Psoas muscle (tissue), 8 donors: ENCODE data around the gene PRKCH. TPM values are rescaled to one million over a fixed set of nuclear protein-coding genes. Genes with fewer than 3 reads are reported as not detected.
A peak's percentile ranks its signal among the peaks of the same experiment; 100 is the strongest.

ENCODE experiments used
- ATAC-seq, 4 donors: fragments of 200-7000 bp; cut with Tn5 transposase; one replicate each; pipeline ENCODE4 v1.9.1; 2020; ENCODE audit warnings: moderate library complexity in 3 of 4, mild to moderate bottlenecking in 2 of 4
- DNase-seq, 2 donors: peaks; one replicate each; pipeline ENCODE4 v3.0.0-alpha.2; 2020
- H3K27ac ChIP-seq: fragments of 200-600 bp; one replicate; pipeline ENCODE4 v1.8.0; 2022
- H3K27me3 ChIP-seq, 3 donors: fragments of 200-600 bp in 1 of 3; one replicate each; pipeline versions ENCODE4 v1.6.1 to v1.8.0; 2013 to 2022; ENCODE audit warnings: low read length in 2 of 3, mild to moderate bottlenecking in 2 of 3, moderate library complexity in 1 of 3; ENCODE audit not compliant: insufficient read depth in 3 of 3
- H3K36me3 ChIP-seq, 2 donors: fragments of 200-600 bp in 1 of 2; one replicate each; pipeline versions ENCODE4 v1.6.1 to v1.8.0; 2013 to 2022; ENCODE audit warnings: low read depth in 1 of 2, mild to moderate bottlenecking in 1 of 2, moderate library complexity in 1 of 2; ENCODE audit not compliant: insufficient read depth in 1 of 2
- H3K4me1 ChIP-seq: fragments of 200-600 bp; one replicate; pipeline ENCODE4 v1.8.0; 2022
- H3K4me3 ChIP-seq: fragments of 200-600 bp; one replicate; pipeline ENCODE4 v1.8.0; 2022; ENCODE audit warnings: mild to moderate bottlenecking
- H3K9me3 ChIP-seq: fragments of 200-600 bp; one replicate; pipeline ENCODE4 v1.8.0; 2022
- CTCF ChIP-seq: fragments of 200-600 bp; IDR thresholded peaks from one replicate; pipeline ENCODE4 v1.8.0; 2022; ENCODE audit warnings: antibody characterized with exemption
- WGBS, 3 donors: extraction: QIAGEN DNeasy Blood & Tissue Kit; methylation state at CpG; one replicate each; pipeline versions ENCODE4 v1.1.6 to v1.1.7; 2013; 5-methylcytosine and 5-hydroxymethylcytosine counted together
- intact Hi-C, 2 donors: fragments of 100-400 bp; cut with DNase I; formaldehyde crosslinking; loops; one replicate each; pipeline versions ENCODE4 v1.11.0 to v1.14.2; 2022
- polyA plus RNA-seq, 3 donors: library from polyadenylated mRNA; stranded (reverse); fragments of 200-250 nt; gene quantifications; one replicate each; pipeline ENCODE4 v1.2.3, GENCODE V29; 2013
- total RNA-seq, 4 donors: library from RNA; stranded (reverse); fragmentation: NEBNext Ultra II Directional in 2 of 4; extraction: Animal tissue kit (Norgen Biotek cat#: 25700) in 2 of 4; gene quantifications; one replicate each; pipeline versions ENCODE4 v1.2.1 to v1.2.4, GENCODE V29; 2021 to 2023
- donor health status: healthy with polysubstance abuse.
- donor health status: DM: no; HTN: no; CAD: no; lungs with moderate emphysema.
- donor health status: Bipolar disorder and iron deficiency.
- donor health status: healthy.
- donor health status: DM: yes; HTN: yes; CAD: no.
- donor health status: DM: no; HTN: no; CAD: no.
- donor health status: DM: no; HTN: no; CAD: no.
- donor health status: DM: yes; HTN: yes; CAD: no.

PRKCH gene
- total and polyA plus RNA-seq, 7 donors: 5.9 to 17.9 (median 11.1) TPM

DNA sequence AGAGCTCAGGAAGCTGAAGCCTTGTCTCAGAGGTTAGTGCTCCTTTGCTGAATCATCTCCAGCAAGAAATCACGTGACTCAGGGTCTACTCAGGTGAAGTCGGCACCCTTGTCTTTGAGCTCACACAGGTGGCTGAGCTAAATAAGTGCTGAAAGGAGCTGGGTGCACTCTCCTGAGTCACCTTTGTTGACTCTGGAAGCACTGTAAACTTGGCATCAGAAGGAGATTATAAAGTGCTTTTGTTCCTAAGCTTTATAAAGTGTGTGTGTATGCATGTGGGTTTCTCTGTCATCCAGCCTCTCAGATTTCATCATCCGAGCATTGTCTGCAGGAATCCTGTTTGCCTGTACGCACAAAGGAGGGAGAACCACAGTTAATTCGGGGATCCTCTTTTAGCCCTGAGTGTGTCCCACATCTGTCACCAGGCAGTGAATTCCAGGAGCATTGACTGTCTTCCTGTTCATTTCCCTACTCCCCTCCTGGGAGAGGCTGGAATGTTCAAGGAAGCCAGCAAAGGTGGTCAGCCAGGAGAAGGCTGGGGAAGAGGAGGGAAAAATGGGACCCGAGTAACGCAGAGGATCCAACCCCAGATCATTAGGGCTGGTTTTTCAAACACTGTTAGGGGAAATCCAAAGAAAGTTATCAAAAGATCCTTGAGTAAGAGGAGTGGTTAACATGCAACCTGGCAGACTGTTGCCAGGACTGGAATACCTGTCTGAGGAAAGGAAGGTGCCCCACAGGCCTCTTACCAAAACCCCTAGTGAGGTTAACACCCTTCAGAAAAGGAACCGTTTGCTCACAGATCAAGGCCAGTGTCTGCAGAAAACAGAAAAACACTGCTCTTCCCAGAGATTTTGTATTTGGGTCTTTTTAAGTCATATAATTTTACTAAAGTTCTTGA lies 216.4 kb downstream of the PRKCH start:
- DNase-seq (no peak), ATAC-seq (peak; percentile 75 to 87 (median 84))
- intact Hi-C loops: no loop called here
- Histone ChIP-seq H3K27me3 (no peaks in the 10 kb centered on the region), H3K27ac (peak overlapping the region; percentile 2), H3K4me3 (no peak overlapping the region), H3K4me1 (peaks cover 16% of the 10 kb centered on the region), H3K36me3 (no peaks in the 10 kb centered on the region), H3K9me3 (no peaks in the 10 kb centered on the region)
- TF ChIP-seq CTCF: no peak
- 53 to 56% (median 54%) methylated on average over 8 of the region's 8 CpGs for WGBS, 3 donors

DNA sequence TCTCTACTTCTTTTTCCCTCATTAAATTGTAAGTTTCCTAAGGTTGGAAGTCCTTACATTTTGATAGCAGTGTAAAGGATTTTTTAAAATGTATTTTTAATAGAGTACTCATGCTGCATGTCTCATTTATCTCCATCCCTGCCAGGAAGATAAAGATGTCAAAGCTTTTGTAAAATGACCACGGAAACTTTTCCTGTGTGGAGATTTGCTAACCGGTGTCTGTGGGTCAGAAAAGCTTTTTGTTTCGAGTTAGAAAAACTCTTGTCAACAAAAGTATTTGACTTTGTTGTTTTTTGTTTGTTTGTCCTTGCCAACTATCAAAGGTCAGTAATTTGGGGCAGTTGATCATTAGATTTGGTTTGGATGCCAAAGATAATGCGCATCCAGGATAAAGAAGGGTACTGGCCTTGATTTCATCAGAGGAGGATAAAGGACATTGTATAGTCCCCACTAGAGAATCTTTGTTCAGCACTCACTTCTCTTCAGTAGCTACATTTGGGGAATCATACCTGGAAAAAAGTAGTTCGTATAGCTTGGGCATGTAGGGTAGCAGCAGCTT lies 217.2 kb downstream of the PRKCH start:
- ATAC-seq: no peak
- DNase-seq: no peak
- TF ChIP-seq CTCF: no peak
- H3K27ac ChIP-seq: peak overlapping the region; percentile 2
- H3K4me3 ChIP-seq: no peak overlapping the region
- 77 to 85% (median 84%) methylated on average over 5 of the region's 5 CpGs for WGBS, 3 donors
- intact Hi-C loops: no loop called here
- H3K27me3 ChIP-seq: no peaks in the 10 kb centered on the region
- no peaks in the 10 kb centered on the region for H3K9me3 ChIP-seq
- H3K36me3 ChIP-seq: no peaks in the 10 kb centered on the region
- H3K4me1 ChIP-seq: peaks cover 23% of the 10 kb centered on the region

DNA sequence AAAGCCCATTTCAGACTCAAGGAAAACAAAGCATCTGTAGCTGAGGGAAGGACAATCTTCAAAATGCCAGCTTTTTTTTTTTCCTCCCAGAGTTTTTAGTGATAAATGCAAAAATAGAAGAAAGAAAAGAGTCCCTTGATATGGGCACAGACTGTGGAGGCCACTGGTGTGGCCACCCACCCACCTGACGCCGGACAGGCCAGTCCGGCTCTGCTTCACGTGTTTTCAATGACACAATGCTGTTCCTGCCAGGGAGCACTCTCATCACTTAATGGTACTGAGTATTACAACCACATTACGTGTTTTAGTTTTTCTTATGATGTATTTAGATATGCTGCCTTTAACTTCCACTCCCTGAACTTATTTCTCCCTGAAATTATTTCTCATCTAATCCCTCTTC lies 218.3 kb downstream of the PRKCH start:
- no peaks in the 10 kb centered on the region for H3K36me3 ChIP-seq
- H3K27me3 ChIP-seq: no peaks in the 10 kb centered on the region
- no peak overlapping the region for H3K27ac ChIP-seq
- intact Hi-C loops: no loop called here
- H3K4me1 ChIP-seq: peaks cover 32% of the 10 kb centered on the region
- ATAC-seq: no peak
- TF ChIP-seq CTCF: no peak
- 91 to 96% (median 92%) methylated on average over 5 of the region's 5 CpGs for WGBS, 3 donors
- no peak overlapping the region for H3K4me3 ChIP-seq
- DNase-seq: no peak
- H3K9me3 ChIP-seq: no peaks in the 10 kb centered on the region

DNA sequence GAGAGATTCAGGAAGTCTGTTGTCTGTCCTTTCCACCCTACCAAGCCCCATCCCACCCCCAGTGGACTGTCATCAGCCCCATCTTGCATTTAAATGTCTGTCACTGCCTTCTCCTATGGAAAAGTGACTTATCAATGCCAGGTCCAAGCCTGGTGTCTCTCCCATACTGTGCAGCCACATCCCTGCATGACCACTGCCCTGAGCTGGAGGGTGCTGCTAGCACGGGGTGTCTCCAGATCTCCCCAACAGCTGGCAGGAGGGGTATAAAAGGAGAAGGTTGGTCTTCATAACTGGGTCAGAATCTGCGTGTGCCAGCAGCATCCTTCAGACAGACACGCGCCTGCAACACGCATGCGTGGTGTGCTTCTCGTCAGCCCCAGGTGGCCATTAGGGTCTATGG lies 219.6 kb downstream of the PRKCH start:
- H3K4me1 ChIP-seq: peaks cover 37% of the 10 kb centered on the region
- H3K27ac ChIP-seq: no peak overlapping the region
- no peaks in the 10 kb centered on the region for H3K36me3 ChIP-seq
- no peaks in the 10 kb centered on the region for H3K27me3 ChIP-seq
- ATAC-seq: no peak
- intact Hi-C loops: no loop called here
- no peak for TF ChIP-seq CTCF
- DNase-seq: no peak
- no peak overlapping the region for H3K4me3 ChIP-seq
- no peaks in the 10 kb centered on the region for H3K9me3 ChIP-seq
- WGBS, 3 donors: 84 to 87% (median 85%) methylated on average over 7 of the region's 7 CpGs
